Thymus (tissue), 11 donors: Measurements from ENCODE around the gene SEPHS2. TPM values are rescaled to one million over a fixed set of nuclear protein-coding genes. Genes with fewer than 3 reads are reported as not detected.

Experiments used
- DNase-seq, 9 donors: peaks; one replicate each; pipeline ENCODE4 v3.0.0-alpha.2; 2013; ENCODE audit warnings: low spot score in 9 of 9, low read depth in 6 of 9, missing footprints in 1 of 9
- H3K27ac ChIP-seq, 2 donors: one replicate each; pipeline ENCODE4 v1.5.1; 2013; ENCODE audit warnings: control low read depth in 1 of 2, low read depth in 1 of 2, low read length in 1 of 2, mild to moderate bottlenecking in 1 of 2, moderate library complexity in 1 of 2
- H3K27me3 ChIP-seq, 2 donors: one replicate each; pipeline ENCODE4 v1.5.1; 2013; ENCODE audit warnings: low read length in 1 of 2; ENCODE audit not compliant: control insufficient read depth in 2 of 2, insufficient read depth in 1 of 2
- H3K36me3 ChIP-seq, 2 donors: one replicate each; pipeline ENCODE4 v1.5.1; 2013; ENCODE audit warnings: low read length in 1 of 2, mild to moderate bottlenecking in 1 of 2, moderate library complexity in 1 of 2; ENCODE audit not compliant: control insufficient read depth in 2 of 2, insufficient read depth in 2 of 2
- H3K4me1 ChIP-seq, 2 donors: one replicate each; pipeline ENCODE4 v1.5.1; 2013; ENCODE audit warnings: low read length in 2 of 2; ENCODE audit not compliant: control insufficient read depth in 2 of 2, insufficient read depth in 2 of 2
- H3K4me3 ChIP-seq, 2 donors: one replicate each; pipeline ENCODE4 v1.5.1; 2013; ENCODE audit warnings: low read length in 2 of 2, control low read depth in 1 of 2, mild to moderate bottlenecking in 1 of 2
- H3K9me3 ChIP-seq, 2 donors: one replicate each; pipeline ENCODE4 v1.5.1; 2013; ENCODE audit warnings: low read length in 1 of 2, mild to moderate bottlenecking in 1 of 2; ENCODE audit not compliant: control insufficient read depth in 2 of 2, insufficient read depth in 1 of 2
- WGBS: extraction: QIAGEN DNeasy Blood & Tissue Kit; methylation state at CpG from one replicate; pipeline ENCODE4 v1.1.7; 2013; 5-methylcytosine and 5-hydroxymethylcytosine counted together
- polyA plus RNA-seq: library from polyadenylated mRNA; stranded (reverse); fragments of 200-250 nt; gene quantifications from one replicate; pipeline ENCODE4 v1.2.3, GENCODE V29; 2013
- total RNA-seq: library from RNA; stranded (reverse); fragments of 120-200 nt; gene quantifications from one replicate; pipeline ENCODE4 v1.2.4, GENCODE V29; 2013
- donor health status: healthy.

Gene SEPHS2
- total and polyA plus RNA-seq, 2 donors = 15.2 to 63.9 TPM

GRCh38 chr16:30413112-30413806 lies 32.4 kb downstream of the SEPHS2 start:
- 98% methylated on average over 6 of the region's 6 CpGs for WGBS
- no peak for DNase-seq
- no peaks in the 10 kb centered on the region for H3K9me3 ChIP-seq
- no peaks in the 10 kb centered on the region for H3K27me3 ChIP-seq
- no peak overlapping the region for H3K27ac ChIP-seq
- no peak overlapping the region for H3K4me3 ChIP-seq
- peaks cover 11 to 16% of the 10 kb centered on the region in 2 donors for H3K4me1 ChIP-seq
- H3K36me3 ChIP-seq = peaks cover 3 to 20% of the 10 kb centered on the region in 2 donors

- WGBS = 65% methylated on average over 15 of the region's 15 CpGs
- Histone ChIP-seq H3K36me3 (peaks cover 3 to 20% of the 10 kb centered on the region in 2 donors), H3K27me3 (no peaks in the 10 kb centered on the region), H3K27ac (peak overlapping the region in 1 of 2 donors; percentile 10), H3K4me1 (peaks cover 9 to 25% of the 10 kb centered on the region in 2 donors), H3K9me3 (no peaks in the 10 kb centered on the region), H3K4me3 (no peak overlapping the region)
- DNase-seq = peak in 8 of 9 donors; percentile 65 to 93 (median 86)
Measured at GRCh38 chr16:30409125-30410060, 36.3 kb downstream of the SEPHS2 start.

GRCh38 chr16:30407804-30408534 lies 37.7 kb downstream of the SEPHS2 start:
- H3K36me3 ChIP-seq = peaks cover 3 to 16% of the 10 kb centered on the region in 2 donors
- no peak for DNase-seq
- peak overlapping the region; percentile 61 to 76 for H3K4me3 ChIP-seq
- WGBS = 25% methylated on average over 18 of the region's 19 CpGs
- H3K4me1 ChIP-seq = peaks cover 9 to 25% of the 10 kb centered on the region in 2 donors
- H3K9me3 ChIP-seq = no peaks in the 10 kb centered on the region
- H3K27ac ChIP-seq = peak overlapping the region in 1 of 2 donors; percentile 74
- H3K27me3 ChIP-seq = no peaks in the 10 kb centered on the region

GRCh38 chr16:30407102-30407803 lies 38.4 kb downstream of the SEPHS2 start, which contains the start of gene ZNF771:
TSS of gene ZNF771 (plus strand) at chr16:30407606. CDS start at chr16:30408054, 448 bp downstream.
- Histone ChIP-seq H3K4me1 (peaks cover 9 to 25% of the 10 kb centered on the region in 2 donors), H3K9me3 (no peaks in the 10 kb centered on the region), H3K36me3 (peaks cover 3 to 13% of the 10 kb centered on the region in 2 donors), H3K4me3 (peak within 1 kb of the TSS; percentile 61 to 76), H3K27ac (peak within 1 kb of the TSS; percentile 53 to 87), H3K27me3 (no peaks in the 10 kb centered on the region)
- DNase-seq = peak in 6 of 9 donors; percentile 64 to 87 (median 71)
- WGBS = under 1% methylated on average over 65 of the region's 65 CpGs

- H3K27me3 ChIP-seq = no peaks in the 10 kb centered on the region
- no peak for DNase-seq
- 21% methylated on average over 14 of the region's 14 CpGs for WGBS
- peaks cover under 1 to 8% of the 10 kb centered on the region in 2 donors for H3K36me3 ChIP-seq
- peak overlapping the region; percentile 61 to 76 for H3K4me3 ChIP-seq
- peak overlapping the region; percentile 53 to 87 for H3K27ac ChIP-seq
- H3K4me1 ChIP-seq = peaks cover 9 to 25% of the 10 kb centered on the region in 2 donors
- H3K9me3 ChIP-seq = no peaks in the 10 kb centered on the region
Measured at GRCh38 chr16:30406795-30407101, 38.9 kb downstream of the SEPHS2 start.

- WGBS = 92% methylated on average over 8 of the region's 8 CpGs
- H3K27ac ChIP-seq = no peak overlapping the region
- no peak for DNase-seq
- H3K9me3 ChIP-seq = peaks cover 0 to 4% of the 10 kb centered on the region in 2 donors
- no peak overlapping the region for H3K4me3 ChIP-seq
- H3K4me1 ChIP-seq = peaks cover 18 to 34% of the 10 kb centered on the region in 2 donors
- H3K36me3 ChIP-seq = peaks cover 16 to 18% of the 10 kb centered on the region in 2 donors
- peaks cover 0 to 17% of the 10 kb centered on the region in 2 donors for H3K27me3 ChIP-seq
Measured at GRCh38 chr16:30401768-30402425, 43.8 kb downstream of the SEPHS2 start.

GRCh38 chr16:30399435-30400186 lies 46.1 kb downstream of the SEPHS2 start:
- Histone ChIP-seq H3K4me3 (peak overlapping the region; percentile 53 to 60), H3K27ac (peak overlapping the region; percentile 77 to 83), H3K4me1 (peaks cover 20 to 43% of the 10 kb centered on the region in 2 donors), H3K36me3 (peaks cover 16 to 18% of the 10 kb centered on the region in 2 donors), H3K9me3 (peaks cover 0 to 4% of the 10 kb centered on the region in 2 donors), H3K27me3 (peaks cover 0 to 17% of the 10 kb centered on the region in 2 donors)
- 22% methylated on average over 12 of the region's 12 CpGs for WGBS
- DNase-seq = no peak
